Stomach (tissue), 4 donors: ENCODE data around the gene MYADM.

Experiments used
- POLR2A ChIP-seq, 4 donors: fragments of 450-650 bp; IDR thresholded peaks; one replicate each; pipeline ENCODE4 v1.6.1; 2016; ENCODE audit warnings: antibody characterized with exemption in 4 of 4, control low read depth in 2 of 4, mild to moderate bottlenecking in 1 of 4, moderate library complexity in 1 of 4
- TF ChIP-seq, protein P1 (sequence below), 7 experiments: fragments of 450-650 bp in 4 of 7; fragments of 200-600 bp in 3 of 7; sonication (generic) in 3 of 7; IDR thresholded peaks; one replicate each; pipeline ENCODE4 v1.5.1; 2016 to 2019; ENCODE audit warnings: antibody characterized with exemption in 7 of 7, control low read depth in 2 of 7, mild to moderate bottlenecking in 1 of 7

DNA sequence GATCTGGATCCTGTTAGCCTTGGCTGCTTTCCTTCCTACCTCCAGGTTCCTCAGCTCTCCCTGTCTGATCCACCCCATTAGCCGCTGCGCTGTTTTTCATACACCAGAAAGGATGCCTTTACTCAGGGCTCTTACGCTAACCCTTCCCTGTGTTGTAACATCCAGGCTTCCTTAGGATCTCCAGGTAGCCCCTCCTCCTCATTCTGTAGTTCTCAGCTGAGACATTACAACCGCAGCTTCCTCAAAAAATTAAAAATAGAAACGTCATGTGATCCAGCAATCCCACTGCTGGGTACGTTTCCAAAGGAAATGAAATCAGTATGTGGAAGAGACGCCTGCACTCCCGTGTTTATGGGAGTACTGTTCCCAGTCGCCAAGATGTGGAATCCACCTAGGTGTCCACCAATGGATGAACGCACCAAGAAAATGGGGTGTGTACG, 18.4 kb upstream of the MYADM start:
- TF ChIP-seq, protein P1, sequence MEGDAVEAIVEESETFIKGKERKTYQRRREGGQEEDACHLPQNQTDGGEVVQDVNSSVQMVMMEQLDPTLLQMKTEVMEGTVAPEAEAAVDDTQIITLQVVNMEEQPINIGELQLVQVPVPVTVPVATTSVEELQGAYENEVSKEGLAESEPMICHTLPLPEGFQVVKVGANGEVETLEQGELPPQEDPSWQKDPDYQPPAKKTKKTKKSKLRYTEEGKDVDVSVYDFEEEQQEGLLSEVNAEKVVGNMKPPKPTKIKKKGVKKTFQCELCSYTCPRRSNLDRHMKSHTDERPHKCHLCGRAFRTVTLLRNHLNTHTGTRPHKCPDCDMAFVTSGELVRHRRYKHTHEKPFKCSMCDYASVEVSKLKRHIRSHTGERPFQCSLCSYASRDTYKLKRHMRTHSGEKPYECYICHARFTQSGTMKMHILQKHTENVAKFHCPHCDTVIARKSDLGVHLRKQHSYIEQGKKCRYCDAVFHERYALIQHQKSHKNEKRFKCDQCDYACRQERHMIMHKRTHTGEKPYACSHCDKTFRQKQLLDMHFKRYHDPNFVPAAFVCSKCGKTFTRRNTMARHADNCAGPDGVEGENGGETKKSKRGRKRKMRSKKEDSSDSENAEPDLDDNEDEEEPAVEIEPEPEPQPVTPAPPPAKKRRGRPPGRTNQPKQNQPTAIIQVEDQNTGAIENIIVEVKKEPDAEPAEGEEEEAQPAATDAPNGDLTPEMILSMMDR (IDR thresholded peaks at IDR 0.05), result no peak
- TF ChIP-seq POLR2A (IDR thresholded peaks at IDR 0.05), result no peak
